H9 (cell line): ENCODE data around the gene MYL6B. TPM values are rescaled to one million over a fixed set of nuclear protein-coding genes. Genes with fewer than 3 reads are reported as not detected.

Source experiments
- DNase-seq: peaks from one replicate; pipeline ENCODE4 v3.0.0-alpha.2; 2017
- H2AFZ ChIP-seq: one replicate; pipeline ENCODE4 v1.6.1; 2013; ENCODE audit warnings: mild to moderate bottlenecking, low read length, control low read depth, moderate library complexity
- H2AK5ac ChIP-seq: 2 replicates; pipeline ENCODE4 v1.6.1; 2013; ENCODE audit warnings: low read length, control low read depth, mixed read lengths; ENCODE audit not compliant: insufficient read length
- H2BK120ac ChIP-seq: one replicate; pipeline ENCODE4 v1.6.1; 2013; ENCODE audit warnings: low read depth, mild to moderate bottlenecking, low read length, control low read depth, inconsistent platforms; ENCODE audit not compliant: poor library complexity, severe bottlenecking
- H2BK12ac ChIP-seq: 2 replicates; pipeline ENCODE4 v1.6.1; 2013; ENCODE audit warnings: low read length, control low read depth, mixed read lengths, low read depth; ENCODE audit not compliant: insufficient read length
- H2BK15ac ChIP-seq: 2 replicates; pipeline ENCODE4 v1.6.1; 2013; ENCODE audit warnings: low read depth, low read length, control low read depth
- H2BK20ac ChIP-seq: one replicate; pipeline ENCODE4 v1.6.1; 2013; ENCODE audit warnings: low read depth, mild to moderate bottlenecking, low read length, control low read depth, inconsistent platforms; ENCODE audit not compliant: poor library complexity, severe bottlenecking
- H2BK5ac ChIP-seq: 2 replicates; pipeline ENCODE4 v1.6.1; 2013; ENCODE audit warnings: low read length, control low read depth, mixed read lengths; ENCODE audit not compliant: insufficient read length
- H3K14ac ChIP-seq: 2 replicates; pipeline ENCODE4 v1.6.1; 2013; ENCODE audit warnings: low read length, control low read depth; ENCODE audit not compliant: insufficient read depth
- H3K18ac ChIP-seq: 2 replicates; pipeline ENCODE4 v1.6.1; 2013; ENCODE audit warnings: low read depth, mild to moderate bottlenecking, mixed read lengths, low read length, control low read depth; ENCODE audit not compliant: insufficient read length
- H3K23ac ChIP-seq: 2 replicates; pipeline ENCODE4 v1.6.1; 2013; ENCODE audit warnings: low read length, control low read depth, mixed read lengths, low read depth; ENCODE audit not compliant: insufficient read length
- H3K23me2 ChIP-seq: 2 replicates; pipeline ENCODE4 v1.6.1; 2013; ENCODE audit warnings: low read depth, mild to moderate bottlenecking, mixed read lengths, low read length, control low read depth; ENCODE audit not compliant: insufficient read length, poor library complexity, severe bottlenecking
- H3K27ac ChIP-seq: 2 replicates; pipeline ENCODE4 v1.5.1; 2013; ENCODE audit warnings: low read length, control low read depth, mixed read lengths, low read depth; ENCODE audit not compliant: insufficient read length
- H3K27me3 ChIP-seq: 2 replicates; pipeline ENCODE4 v1.6.1; 2013; ENCODE audit warnings: low read length, control low read depth, inconsistent platforms; ENCODE audit not compliant: insufficient read depth
- H3K4ac ChIP-seq: 2 replicates; pipeline ENCODE4 v1.6.1; 2013; ENCODE audit warnings: low read depth, mild to moderate bottlenecking, control low read depth, inconsistent platforms, low read length, moderate library complexity
- H3K4me1 ChIP-seq: 2 replicates; pipeline ENCODE4 v1.6.1; 2013; ENCODE audit warnings: low read length, control low read depth, inconsistent platforms; ENCODE audit not compliant: insufficient read depth
- H3K4me2 ChIP-seq: 2 replicates; pipeline ENCODE4 v1.6.1; 2013; ENCODE audit warnings: low read length, control low read depth, mixed read lengths; ENCODE audit not compliant: insufficient read length, insufficient read depth
- H3K56ac ChIP-seq: 2 replicates; pipeline ENCODE4 v1.6.1; 2013; ENCODE audit warnings: low read depth, mild to moderate bottlenecking, mixed read lengths, low read length, control low read depth; ENCODE audit not compliant: insufficient read length
- H3K79me1 ChIP-seq: 2 replicates; pipeline ENCODE4 v1.6.1; 2013; ENCODE audit warnings: low read depth, mild to moderate bottlenecking, moderate library complexity, low read length, control low read depth, inconsistent platforms; ENCODE audit not compliant: insufficient read depth, poor library complexity, severe bottlenecking
- H3K79me2 ChIP-seq: 2 replicates; pipeline ENCODE4 v1.6.1; 2013; ENCODE audit warnings: low read length, control low read depth, inconsistent platforms; ENCODE audit not compliant: insufficient read depth
- H3K9ac ChIP-seq: 2 replicates; pipeline ENCODE4 v1.6.1; 2013; ENCODE audit warnings: low read length, control low read depth, mixed read lengths; ENCODE audit not compliant: insufficient read length; ENCODE audit errors: extremely low read depth
- H3K9me3 ChIP-seq: one replicate; pipeline ENCODE4 v1.6.1; 2013; ENCODE audit warnings: low read depth, low read length, inconsistent platforms; ENCODE audit not compliant: control insufficient read depth
- H3T11ph ChIP-seq: one replicate; pipeline ENCODE4 v1.6.1; 2013; ENCODE audit warnings: mild to moderate bottlenecking, low read length, control low read depth, inconsistent platforms
- H4K20me1 ChIP-seq: one replicate; pipeline ENCODE4 v1.6.1; 2013; ENCODE audit not compliant: control insufficient read depth, insufficient read length, insufficient read depth
- H4K5ac ChIP-seq: 2 replicates; pipeline ENCODE4 v1.6.1; 2013; ENCODE audit warnings: low read depth, mild to moderate bottlenecking, mixed read lengths, low read length, control low read depth; ENCODE audit not compliant: insufficient read length
- H4K8ac ChIP-seq: replicated peaks from 2 replicates; pipeline ENCODE4 v1.6.1; 2013; ENCODE audit warnings: low read length, control low read depth, mixed read lengths, low read depth; ENCODE audit not compliant: insufficient read length
- H4K91ac ChIP-seq: 2 replicates; pipeline ENCODE4 v1.6.1; 2013; ENCODE audit warnings: low read depth, mild to moderate bottlenecking, moderate library complexity, mixed read lengths, low read length, control low read depth; ENCODE audit not compliant: insufficient read length
- H3K27ac Mint-ChIP-seq, 3 experiments: 2 replicates in 2 of 3; 3 replicates in 1 of 3; pipeline ENCODE4 v1.8.0; 2020 to 2021; ENCODE audit warnings: mixed read lengths in 3 of 3, mild to moderate bottlenecking in 1 of 3, moderate library complexity in 1 of 3
- H3K27me3 Mint-ChIP-seq: 2 replicates; pipeline ENCODE4 v1.8.0; 2021; ENCODE audit warnings: low read depth, mild to moderate bottlenecking, moderate library complexity, mixed read lengths
- H3K36me3 Mint-ChIP-seq, 3 experiments: 2 replicates in 2 of 3; 3 replicates in 1 of 3; pipeline ENCODE4 v1.8.0; 2020 to 2021; ENCODE audit warnings: low read depth in 3 of 3, mixed read lengths in 3 of 3; ENCODE audit not compliant: insufficient read depth in 1 of 3
- H3K4me1 Mint-ChIP-seq, 2 experiments: 2 replicates each; pipeline ENCODE4 v1.8.0; 2020; ENCODE audit warnings: mixed read lengths in 2 of 2
- H3K4me3 Mint-ChIP-seq, 2 experiments: 2 replicates in 1 of 2; 3 replicates in 1 of 2; pipeline ENCODE4 v1.8.0; 2020 to 2021; ENCODE audit warnings: mild to moderate bottlenecking in 2 of 2, mixed read lengths in 2 of 2, moderate library complexity in 1 of 2
- H3K9me3 Mint-ChIP-seq, 2 experiments: 2 replicates in 1 of 2; 3 replicates in 1 of 2; pipeline ENCODE4 v1.8.0; 2020; ENCODE audit warnings: mild to moderate bottlenecking in 2 of 2, mixed read lengths in 2 of 2, moderate library complexity in 1 of 2
- WGBS: extraction: QIAGEN DNeasy Blood & Tissue Kit; methylation state at CpG from one replicate; pipeline ENCODE4 v1.1.7; 2013; ENCODE audit warnings: missing lambda C conversion rate, low lambda C conversion rate, mixed read lengths; ENCODE audit not compliant: insufficient read length; ENCODE audit errors: extremely low coverage; 5-methylcytosine and 5-hydroxymethylcytosine counted together
- total RNA-seq: library from RNA; stranded (reverse); gene quantifications from 2 replicates; pipeline ENCODE4 v1.2.1, GENCODE V29; 2021
- TF ChIP-seq, protein P1 (sequence below): fragments of 200-600 bp; sonication (generic); conservative IDR thresholded peaks from 3 replicates; pipeline ENCODE4 v1.8.0; 2021; ENCODE audit warnings: antibody characterized with exemption, mild to moderate bottlenecking

MYL6B gene
- total RNA-seq, 1 experiment from 2014 or later: 165 TPM

- Histone ChIP-seq H2AFZ (no peak overlapping the region), H2AK5ac (no peak overlapping the region), H4K91ac (no peak overlapping the region), H4K20me1 (no peaks in the 10 kb centered on the region), H4K5ac (no peak overlapping the region), H2BK15ac (no peak overlapping the region), H3K27ac (no peak overlapping the region), H3K79me2 (no peaks in the 10 kb centered on the region), H2BK12ac (no peak overlapping the region), H3K4me2 (no peak overlapping the region), H4K8ac (no peak overlapping the region), H3T11ph (no peak overlapping the region), H3K4ac (no peak overlapping the region), H3K23ac (no peak overlapping the region), H2BK20ac (no peak overlapping the region), H3K23me2 (no peaks in the 10 kb centered on the region), H3K9me3 (no peaks in the 10 kb centered on the region), H3K9ac (no peak overlapping the region), H3K56ac (no peak overlapping the region), H2BK120ac (no peak overlapping the region), H3K18ac (no peak overlapping the region), H3K27me3 (no peaks in the 10 kb centered on the region), H3K4me1 (no peaks in the 10 kb centered on the region), H3K14ac (no peak overlapping the region), H3K79me1 (no peaks in the 10 kb centered on the region), H2BK5ac (no peak overlapping the region)
- no peaks in the 10 kb centered on the region for H3K9me3 Mint-ChIP-seq
- H3K4me3 Mint-ChIP-seq: no peak overlapping the region
- TF ChIP-seq, protein P1, sequence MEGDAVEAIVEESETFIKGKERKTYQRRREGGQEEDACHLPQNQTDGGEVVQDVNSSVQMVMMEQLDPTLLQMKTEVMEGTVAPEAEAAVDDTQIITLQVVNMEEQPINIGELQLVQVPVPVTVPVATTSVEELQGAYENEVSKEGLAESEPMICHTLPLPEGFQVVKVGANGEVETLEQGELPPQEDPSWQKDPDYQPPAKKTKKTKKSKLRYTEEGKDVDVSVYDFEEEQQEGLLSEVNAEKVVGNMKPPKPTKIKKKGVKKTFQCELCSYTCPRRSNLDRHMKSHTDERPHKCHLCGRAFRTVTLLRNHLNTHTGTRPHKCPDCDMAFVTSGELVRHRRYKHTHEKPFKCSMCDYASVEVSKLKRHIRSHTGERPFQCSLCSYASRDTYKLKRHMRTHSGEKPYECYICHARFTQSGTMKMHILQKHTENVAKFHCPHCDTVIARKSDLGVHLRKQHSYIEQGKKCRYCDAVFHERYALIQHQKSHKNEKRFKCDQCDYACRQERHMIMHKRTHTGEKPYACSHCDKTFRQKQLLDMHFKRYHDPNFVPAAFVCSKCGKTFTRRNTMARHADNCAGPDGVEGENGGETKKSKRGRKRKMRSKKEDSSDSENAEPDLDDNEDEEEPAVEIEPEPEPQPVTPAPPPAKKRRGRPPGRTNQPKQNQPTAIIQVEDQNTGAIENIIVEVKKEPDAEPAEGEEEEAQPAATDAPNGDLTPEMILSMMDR: no peak
- WGBS: no CpG with 5 or more reads among the region's 7 CpGs
- H3K27ac Mint-ChIP-seq: no peak overlapping the region
- no peaks in the 10 kb centered on the region for H3K4me1 Mint-ChIP-seq
- DNase-seq: no peak
- H3K36me3 Mint-ChIP-seq: peaks cover 59 to 94% (median 87%) of the 10 kb centered on the region in 3 experiments
- no peaks in the 10 kb centered on the region for H3K27me3 Mint-ChIP-seq
These were observed 20.5 kb downstream of the MYL6B start for GRCh38 chr12:56172839-56173238.
